Chondrocyte (in vitro differentiated cells): Measurements from ENCODE around the gene UTS2. TPM values are rescaled to one million over a fixed set of nuclear protein-coding genes. Genes with fewer than 3 reads are reported as not detected.

Experiments
- DNase-seq: peaks from one replicate; pipeline ENCODE4 v3.0.0; 2021; ENCODE audit warnings: mixed read lengths, low spot score
- H3K27ac Mint-ChIP-seq: one replicate; pipeline ENCODE4 v1.8.0; 2021; ENCODE audit warnings: mild to moderate bottlenecking, moderate library complexity, mixed read lengths; ENCODE audit not compliant: unreplicated experiment
- H3K27me3 Mint-ChIP-seq: 2 replicates; pipeline ENCODE4 v1.8.0; 2021; ENCODE audit warnings: low read depth, mixed read lengths
- H3K36me3 Mint-ChIP-seq: 2 replicates; pipeline ENCODE4 v1.8.0; 2021; ENCODE audit warnings: low read depth, mixed read lengths
- H3K4me1 Mint-ChIP-seq: 2 replicates; pipeline ENCODE4 v1.8.0; 2021; ENCODE audit warnings: low read depth, mild to moderate bottlenecking, mixed read lengths
- H3K4me3 Mint-ChIP-seq: one replicate; pipeline ENCODE4 v1.8.0; 2021; ENCODE audit warnings: mild to moderate bottlenecking, moderate library complexity, mixed read lengths; ENCODE audit not compliant: unreplicated experiment
- H3K9me3 Mint-ChIP-seq: 2 replicates; pipeline ENCODE4 v1.8.0; 2021; ENCODE audit warnings: low read depth, mixed read lengths
- CTCF ChIP-seq: fragments of 200-600 bp; sonication (generic); IDR thresholded peaks from 2 replicates; pipeline ENCODE4 v1.5.0; 2021; ENCODE audit warnings: antibody characterized with exemption, mild to moderate bottlenecking, moderate library complexity
- total RNA-seq: library from RNA; stranded (reverse); gene quantifications from 3 replicates; pipeline ENCODE4 v1.2.1, GENCODE V29; 2021

UTS2 gene
- total RNA-seq, 1 donor from 2014 or later, result not detected

- peaks cover 17% of the 10 kb centered on the region for H3K27me3 Mint-ChIP-seq
- no peak overlapping the region for H3K27ac Mint-ChIP-seq
- no peaks in the 10 kb centered on the region for H3K9me3 Mint-ChIP-seq
- H3K36me3 Mint-ChIP-seq, result no peaks in the 10 kb centered on the region
- H3K4me3 Mint-ChIP-seq, result no peak overlapping the region
- TF ChIP-seq CTCF, result no peak
- peaks cover 8% of the 10 kb centered on the region for H3K4me1 Mint-ChIP-seq
- no peak for DNase-seq
These were observed 31.9 kb upstream of the UTS2 start for GRCh38 chr1:7884757-7885156.

GRCh38 chr1:7879228-7879627 is 26.4 kb upstream of the UTS2 start:
- H3K27ac Mint-ChIP-seq, result no peak overlapping the region
- no peak for DNase-seq
- peaks cover 10% of the 10 kb centered on the region for H3K9me3 Mint-ChIP-seq
- H3K4me1 Mint-ChIP-seq, result no peaks in the 10 kb centered on the region
- H3K4me3 Mint-ChIP-seq, result no peak overlapping the region
- TF ChIP-seq CTCF, result peak; percentile 22
- peaks cover 2% of the 10 kb centered on the region for H3K27me3 Mint-ChIP-seq
- peaks cover 6% of the 10 kb centered on the region for H3K36me3 Mint-ChIP-seq

DNA sequence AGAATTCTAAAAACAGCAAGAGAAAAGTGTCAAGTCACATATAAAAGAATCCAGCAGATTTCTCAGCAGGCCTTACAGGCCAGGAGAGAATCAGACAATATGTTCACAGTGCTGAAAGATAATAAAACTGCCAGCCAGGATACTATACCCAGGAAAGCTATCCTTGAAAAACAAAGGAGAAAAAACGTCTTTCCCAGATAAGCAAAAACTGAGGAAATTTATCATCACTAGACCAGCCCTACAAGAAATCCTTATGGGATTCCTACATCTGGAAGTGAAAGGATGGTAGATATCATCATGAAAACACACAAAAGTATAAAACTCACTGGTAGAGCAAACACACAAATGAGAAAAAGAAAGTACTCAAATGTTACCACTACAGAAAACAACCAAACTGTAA is 25.2 kb upstream of the UTS2 start:
- Mint-ChIP-seq H3K4me1 (no peaks in the 10 kb centered on the region), H3K36me3 (peaks cover 6% of the 10 kb centered on the region), H3K27ac (no peak overlapping the region), H3K4me3 (no peak overlapping the region), H3K9me3 (peaks cover 10% of the 10 kb centered on the region), H3K27me3 (peaks cover 6% of the 10 kb centered on the region)
- no peak for TF ChIP-seq CTCF
- no peak for DNase-seq

DNA sequence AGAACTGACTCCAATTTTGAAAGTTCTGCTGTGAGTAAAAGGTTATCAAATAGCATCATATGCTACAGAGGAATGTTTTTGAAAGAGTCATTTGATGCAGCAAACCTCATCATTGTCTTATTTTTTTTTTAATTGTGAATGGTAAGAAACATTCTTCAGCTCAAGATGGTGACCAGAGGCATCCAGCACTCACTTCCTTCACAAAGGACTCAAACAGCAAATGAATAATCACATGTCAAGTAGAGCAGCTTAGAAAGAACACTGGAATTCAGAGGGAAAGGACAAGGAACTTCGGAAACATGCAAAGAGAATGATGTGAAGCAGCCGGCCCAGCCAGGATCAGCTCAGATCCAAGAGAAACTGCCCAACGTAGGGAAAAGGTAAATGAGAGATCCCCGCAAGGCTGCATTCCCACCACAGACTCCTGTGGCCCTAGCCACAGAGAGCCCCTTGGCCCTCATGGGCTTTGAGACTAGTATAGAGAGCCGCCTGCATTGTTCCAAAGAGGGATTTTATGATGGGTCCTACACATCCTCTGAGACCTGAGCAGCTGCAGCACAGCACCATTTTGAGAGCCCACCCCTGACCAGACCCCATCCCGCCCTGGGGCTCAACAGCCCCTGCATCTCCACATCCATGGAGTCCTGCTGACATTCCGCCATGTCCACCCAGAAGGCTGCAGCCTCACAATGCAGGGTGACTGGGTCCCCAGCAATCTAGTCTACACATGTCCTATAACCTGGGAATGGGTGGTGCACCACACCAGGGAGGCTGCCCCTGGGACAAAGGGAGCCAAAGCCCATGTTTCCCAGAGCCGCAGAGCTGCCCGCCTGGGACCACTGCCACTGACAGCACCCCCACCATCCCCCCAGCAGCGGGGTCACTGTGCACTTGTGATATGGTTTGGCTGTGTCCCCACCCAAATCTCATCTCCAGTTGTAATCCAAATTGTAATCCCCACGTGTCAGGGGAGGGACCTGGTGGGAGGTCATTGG is 21.2 kb upstream of the UTS2 start:
- H3K4me1 Mint-ChIP-seq, result no peaks in the 10 kb centered on the region
- H3K9me3 Mint-ChIP-seq, result peaks cover 19% of the 10 kb centered on the region
- no peak for TF ChIP-seq CTCF
- H3K27ac Mint-ChIP-seq, result no peak overlapping the region
- H3K4me3 Mint-ChIP-seq, result no peak overlapping the region
- peaks cover 6% of the 10 kb centered on the region for H3K27me3 Mint-ChIP-seq
- peaks cover 10% of the 10 kb centered on the region for H3K36me3 Mint-ChIP-seq
- DNase-seq, result no peak

- no peak overlapping the region for H3K27ac Mint-ChIP-seq
- H3K36me3 Mint-ChIP-seq, result peaks cover 4% of the 10 kb centered on the region
- no peak overlapping the region for H3K4me3 Mint-ChIP-seq
- H3K4me1 Mint-ChIP-seq, result no peaks in the 10 kb centered on the region
- TF ChIP-seq CTCF, result no peak
- H3K27me3 Mint-ChIP-seq, result peaks cover 4% of the 10 kb centered on the region
- H3K9me3 Mint-ChIP-seq, result peaks cover 9% of the 10 kb centered on the region
- no peak for DNase-seq
These were observed 18.3 kb upstream of the UTS2 start for GRCh38 chr1:7871136-7871535.
